ENCODE data around the gene XPOT. TPM values are rescaled to one million over a fixed set of nuclear protein-coding genes. Genes with fewer than 3 reads are reported as not detected.

XPOT gene
- total RNA-seq, 1 donor from 2014 or later, result 24.5 TPM

DNA sequence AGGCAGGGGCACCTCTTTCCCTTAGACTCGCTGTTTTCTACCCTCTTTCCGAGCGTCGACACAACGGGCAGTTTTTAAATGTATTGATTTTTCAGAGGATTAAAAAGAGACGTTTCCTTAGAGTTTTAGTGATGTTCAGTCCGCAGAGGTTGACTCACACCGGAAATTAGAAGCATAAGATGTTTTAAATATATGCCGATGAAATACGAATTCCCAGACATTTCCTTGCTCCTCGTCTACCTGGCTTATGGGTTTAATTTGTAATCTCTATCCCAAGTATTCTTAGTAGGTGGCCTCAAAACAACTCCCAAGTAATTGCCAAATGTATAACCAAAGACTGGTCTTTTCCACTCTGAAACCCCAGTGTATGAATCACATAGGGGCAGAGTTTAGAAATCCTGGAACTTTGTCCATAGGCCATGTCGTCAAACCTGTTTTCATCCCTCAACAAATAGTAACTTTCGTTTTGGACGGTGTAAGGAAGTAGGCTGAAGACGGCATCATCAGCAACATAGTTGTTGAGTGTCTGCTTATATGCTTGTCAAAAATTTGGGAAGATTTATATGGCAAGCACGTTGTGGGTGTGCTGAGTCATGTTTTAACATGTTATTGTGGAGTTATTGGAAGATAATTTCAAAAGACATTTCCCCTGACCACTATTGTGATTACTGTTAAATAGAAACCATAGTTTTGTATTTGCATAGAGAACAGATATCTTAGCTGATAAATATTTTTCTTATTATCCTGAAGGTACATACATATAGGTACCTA, 48.6 kb downstream of the XPOT start:
- intact Hi-C loops (cut with DNase I), result loop anchor here (1.0 to 10.0 kb wide), 3 partner anchors 48 to 307 kb away; partner anchors contain the start of genes GNS, RASSF3 and XPOT
- Histone ChIP-seq H3K4me3 (peak overlapping the region; percentile 96 to 97), H3K4me1 (peaks cover 0 to 7% of the 10 kb centered on the region in 2 donors), H3K9me3 (no peaks in the 10 kb centered on the region), H3K27ac (peak overlapping the region; percentile 99), H3K27me3 (no peaks in the 10 kb centered on the region), H3K36me3 (peaks cover 1 to 9% of the 10 kb centered on the region in 2 donors)
- TF ChIP-seq, protein P1, sequence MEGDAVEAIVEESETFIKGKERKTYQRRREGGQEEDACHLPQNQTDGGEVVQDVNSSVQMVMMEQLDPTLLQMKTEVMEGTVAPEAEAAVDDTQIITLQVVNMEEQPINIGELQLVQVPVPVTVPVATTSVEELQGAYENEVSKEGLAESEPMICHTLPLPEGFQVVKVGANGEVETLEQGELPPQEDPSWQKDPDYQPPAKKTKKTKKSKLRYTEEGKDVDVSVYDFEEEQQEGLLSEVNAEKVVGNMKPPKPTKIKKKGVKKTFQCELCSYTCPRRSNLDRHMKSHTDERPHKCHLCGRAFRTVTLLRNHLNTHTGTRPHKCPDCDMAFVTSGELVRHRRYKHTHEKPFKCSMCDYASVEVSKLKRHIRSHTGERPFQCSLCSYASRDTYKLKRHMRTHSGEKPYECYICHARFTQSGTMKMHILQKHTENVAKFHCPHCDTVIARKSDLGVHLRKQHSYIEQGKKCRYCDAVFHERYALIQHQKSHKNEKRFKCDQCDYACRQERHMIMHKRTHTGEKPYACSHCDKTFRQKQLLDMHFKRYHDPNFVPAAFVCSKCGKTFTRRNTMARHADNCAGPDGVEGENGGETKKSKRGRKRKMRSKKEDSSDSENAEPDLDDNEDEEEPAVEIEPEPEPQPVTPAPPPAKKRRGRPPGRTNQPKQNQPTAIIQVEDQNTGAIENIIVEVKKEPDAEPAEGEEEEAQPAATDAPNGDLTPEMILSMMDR (IDR thresholded peaks at IDR 0.05), result no peak
- no peak for DNase-seq (ENCODE audit: low spot score in 2 of 2)

DNA sequence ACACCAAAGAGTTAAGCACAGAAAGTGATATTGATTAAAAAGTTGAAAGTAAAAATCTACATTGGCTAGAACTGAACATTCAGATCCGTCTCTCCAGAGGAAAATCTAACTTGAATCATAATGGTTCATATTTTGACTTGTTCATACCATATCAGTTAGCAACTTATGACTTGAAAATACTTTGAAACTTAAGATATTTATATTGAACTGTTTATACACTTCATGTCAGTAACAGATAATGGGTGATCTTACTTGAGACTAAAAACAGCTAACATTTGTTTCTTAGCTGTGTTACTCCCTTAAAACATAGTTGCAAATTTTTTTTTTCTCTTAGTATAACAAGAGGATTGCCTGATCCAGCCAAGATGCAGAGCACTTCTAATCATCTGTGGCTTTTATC, 51.3 kb downstream of the XPOT start:
- H3K27ac ChIP-seq, result no peak overlapping the region
- no peaks in the 10 kb centered on the region for H3K27me3 ChIP-seq
- H3K36me3 ChIP-seq, result peaks cover 2 to 8% of the 10 kb centered on the region in 2 donors
- no peak for DNase-seq (ENCODE audit: low spot score in 2 of 2)
- H3K4me1 ChIP-seq, result peaks cover 0 to 15% of the 10 kb centered on the region in 2 donors
- no peaks in the 10 kb centered on the region for H3K9me3 ChIP-seq
- TF ChIP-seq, protein P1 (IDR thresholded peaks at IDR 0.05), result no peak
- intact Hi-C loops (cut with DNase I), result loop anchor here (10.0 kb wide), 1 partner anchor 159 kb away; the partner anchor contains the start of gene RASSF3
- no peak overlapping the region for H3K4me3 ChIP-seq

DNA sequence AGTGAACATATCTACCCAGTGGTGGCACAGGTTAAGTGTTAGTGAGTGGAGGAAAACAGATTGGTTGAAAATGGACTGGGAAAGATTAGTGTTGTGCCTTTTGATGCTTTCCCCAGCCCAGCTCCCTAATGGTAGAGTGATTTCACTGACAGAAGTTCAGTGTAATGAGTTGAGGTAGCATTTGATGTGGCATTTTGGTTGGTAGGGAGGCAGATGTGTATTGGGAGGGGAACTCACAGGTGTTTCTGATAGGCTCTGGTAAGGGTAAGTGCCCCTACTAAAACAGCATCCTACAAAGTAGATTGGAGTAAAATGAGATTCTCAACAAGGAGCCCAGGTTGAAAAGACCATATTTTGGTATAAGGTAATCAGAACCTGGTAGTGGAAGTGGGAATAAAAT, 51.9 kb downstream of the XPOT start:
- peaks cover 2 to 9% of the 10 kb centered on the region in 2 donors for H3K36me3 ChIP-seq
- no peak overlapping the region for H3K27ac ChIP-seq
- H3K9me3 ChIP-seq, result no peaks in the 10 kb centered on the region
- no peaks in the 10 kb centered on the region for H3K27me3 ChIP-seq
- no peak for DNase-seq (ENCODE audit: low spot score in 2 of 2)
- H3K4me3 ChIP-seq, result no peak overlapping the region
- TF ChIP-seq, protein P1 (IDR thresholded peaks at IDR 0.05), result no peak
- intact Hi-C loops (cut with DNase I), result loop anchor here (10.0 kb wide), 1 partner anchor 159 kb away; the partner anchor contains the start of gene RASSF3
- H3K4me1 ChIP-seq, result peaks cover 0 to 15% of the 10 kb centered on the region in 2 donors

DNA sequence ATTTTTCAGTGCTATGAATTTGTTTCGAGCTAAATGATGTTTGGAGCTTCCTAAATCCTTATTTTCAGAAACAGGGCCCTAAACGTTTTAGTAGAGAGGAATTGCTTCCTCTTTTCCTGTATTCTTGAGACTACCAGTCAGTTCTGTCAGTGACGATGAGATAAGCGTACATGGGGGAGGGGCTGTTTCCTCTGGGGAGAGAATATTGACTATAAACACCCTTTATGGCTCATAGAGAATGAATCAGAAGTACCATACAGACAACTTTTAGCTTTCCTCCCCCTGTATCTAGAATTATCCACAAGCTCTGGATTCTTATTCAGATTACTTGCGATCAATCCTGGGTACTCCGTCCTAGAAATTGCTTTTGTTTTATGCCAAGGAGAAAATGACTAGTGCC, 52.8 kb downstream of the XPOT start:
- peaks cover 0 to 15% of the 10 kb centered on the region in 2 donors for H3K4me1 ChIP-seq
- intact Hi-C loops (cut with DNase I), result loop anchor here (10.0 kb wide), 1 partner anchor 158 kb away; the partner anchor contains the start of gene RASSF3
- DNase-seq (ENCODE audit: low spot score in 2 of 2), result no peak
- peaks cover 9 to 18% of the 10 kb centered on the region in 2 donors for H3K36me3 ChIP-seq
- no peaks in the 10 kb centered on the region for H3K27me3 ChIP-seq
- no peak overlapping the region for H3K4me3 ChIP-seq
- TF ChIP-seq, protein P1 (IDR thresholded peaks at IDR 0.05), result no peak
- no peaks in the 10 kb centered on the region for H3K9me3 ChIP-seq
- peak overlapping the region in 1 of 2 donors; percentile 10 for H3K27ac ChIP-seq

DNA sequence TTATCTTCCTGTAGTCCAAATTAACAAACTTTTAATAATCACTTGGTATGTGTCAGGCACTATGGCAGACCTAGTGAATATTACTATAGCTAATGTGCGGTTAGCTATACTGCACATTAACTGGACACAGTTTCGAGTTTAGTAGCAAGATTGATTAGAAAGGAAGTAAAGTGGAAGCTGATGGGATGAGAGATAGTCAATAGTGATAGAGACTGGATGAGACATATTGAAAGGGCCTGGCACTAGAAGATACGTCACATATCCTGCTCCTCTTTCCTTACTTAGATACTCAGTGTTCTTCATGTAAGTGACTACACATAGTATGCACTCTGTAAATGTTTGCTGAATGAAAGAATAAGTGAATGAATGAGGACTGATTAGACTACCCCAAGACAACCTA, 53.3 kb downstream of the XPOT start:
- Histone ChIP-seq H3K9me3 (no peaks in the 10 kb centered on the region), H3K4me1 (peaks cover 0 to 15% of the 10 kb centered on the region in 2 donors), H3K36me3 (peaks cover 12 to 18% of the 10 kb centered on the region in 2 donors), H3K27me3 (no peaks in the 10 kb centered on the region), H3K27ac (peak overlapping the region in 1 of 2 donors; percentile 10), H3K4me3 (no peak overlapping the region)
- TF ChIP-seq, protein P1 (IDR thresholded peaks at IDR 0.05), result no peak
- intact Hi-C loops (cut with DNase I), result loop anchor here (10.0 kb wide), 1 partner anchor 157 kb away; the partner anchor contains the start of gene RASSF3
- no peak for DNase-seq (ENCODE audit: low spot score in 2 of 2)

All from ascending aorta (tissue), 2 donors.